ENCODE results near the gene PLCB4. TPM values are rescaled to one million over a fixed set of nuclear protein-coding genes. Genes with fewer than 3 reads are reported as not detected.

PLCB4 gene
- total RNA-seq = 0.21 TPM

DNA sequence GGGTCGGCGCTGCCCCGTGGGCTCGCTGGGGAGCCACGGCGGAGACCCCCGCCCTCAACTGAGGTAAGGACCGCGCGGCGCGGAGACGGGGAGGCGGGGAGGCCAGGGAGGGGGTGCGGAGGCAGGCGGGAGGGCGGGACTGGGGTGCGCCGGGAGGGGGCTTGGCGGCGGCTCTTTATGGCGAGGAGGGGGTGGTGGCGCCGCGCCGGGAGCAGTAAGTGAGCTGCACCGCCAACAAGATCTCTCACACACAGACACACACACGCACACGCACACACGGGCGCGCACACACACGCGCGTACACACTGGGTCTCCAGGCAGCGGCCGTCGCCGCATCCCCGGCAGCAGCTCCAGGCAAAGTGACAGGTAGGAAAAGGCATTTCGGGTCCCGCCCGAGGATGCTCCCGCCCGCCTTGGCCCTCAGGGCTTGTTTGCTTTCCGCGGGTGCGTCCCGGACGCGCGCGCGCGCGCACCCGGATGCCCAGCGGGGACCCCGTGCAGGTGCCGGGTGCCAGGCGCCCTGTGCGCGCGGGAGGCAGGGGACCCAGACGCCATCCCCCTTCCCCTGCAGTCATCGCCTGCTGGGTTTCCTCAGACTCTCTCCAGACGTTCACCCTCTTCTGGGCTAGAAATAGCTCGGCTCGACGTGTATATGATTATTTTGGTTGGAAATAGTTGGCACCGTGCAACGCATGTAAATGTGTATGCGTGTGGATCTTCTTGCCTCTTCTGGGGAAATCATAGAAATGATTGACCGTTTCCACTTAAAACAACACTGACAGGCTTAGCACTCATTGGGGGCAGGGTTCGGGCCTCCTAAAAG, at the start of gene PLCB4:
Gene PLCB4, plus strand, starts transcription at position 247 of the 823 bp plus-strand sequence. CDS start 238,728 bp downstream, outside the sequence.
- no peaks in the 10 kb centered on the region for H3K9me3 ChIP-seq (ENCODE audit: low read depth, low read length)
- no peaks in the 10 kb centered on the region for H3K4me1 ChIP-seq (ENCODE audit: insufficient read depth, low read length)
- H3K27me3 ChIP-seq (ENCODE audit: insufficient read depth, low read length) = peaks cover 27% of the 10 kb centered on the region
- no peak within 1 kb of the TSS for H3K4me3 ChIP-seq (ENCODE audit: low read length)

DNA sequence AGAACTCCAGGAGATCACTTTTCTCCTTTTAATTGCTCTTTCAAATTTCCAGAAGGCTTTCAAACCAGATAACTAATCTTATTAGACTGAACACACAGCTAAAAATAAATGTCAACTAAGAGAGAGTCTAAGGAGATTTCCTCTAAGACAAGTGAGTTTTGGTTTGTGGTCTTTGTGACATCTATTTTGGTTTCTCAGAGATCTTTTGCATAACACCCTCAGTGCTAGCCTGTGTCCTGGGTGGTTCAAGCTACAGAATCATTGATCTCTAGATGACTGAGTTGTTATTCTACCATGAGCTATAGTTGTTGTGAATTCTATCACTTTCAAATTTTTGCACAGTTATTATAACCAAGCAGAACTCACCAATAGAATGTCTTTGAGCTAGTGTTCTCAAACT, 49.1 kb upstream of the PLCB4 start:
- Histone ChIP-seq H3K4me3 (ENCODE audit: low read length) (no peak overlapping the region), H3K4me1 (ENCODE audit: insufficient read depth, low read length) (no peaks in the 10 kb centered on the region), H3K27me3 (ENCODE audit: insufficient read depth, low read length) (no peaks in the 10 kb centered on the region), H3K9me3 (ENCODE audit: low read depth, low read length) (no peaks in the 10 kb centered on the region)

- no peaks in the 10 kb centered on the region for H3K27me3 ChIP-seq (ENCODE audit: insufficient read depth, low read length)
- no peaks in the 10 kb centered on the region for H3K9me3 ChIP-seq (ENCODE audit: low read depth, low read length)
- no peaks in the 10 kb centered on the region for H3K4me1 ChIP-seq (ENCODE audit: insufficient read depth, low read length)
- no peak overlapping the region for H3K4me3 ChIP-seq (ENCODE audit: low read length)
Measured at GRCh38 chr20:9021216-9021615, 47.7 kb upstream of the PLCB4 start.

- H3K9me3 ChIP-seq (ENCODE audit: low read depth, low read length) = no peaks in the 10 kb centered on the region
- H3K4me3 ChIP-seq (ENCODE audit: low read length) = no peak overlapping the region
- no peaks in the 10 kb centered on the region for H3K27me3 ChIP-seq (ENCODE audit: insufficient read depth, low read length)
- H3K4me1 ChIP-seq (ENCODE audit: insufficient read depth, low read length) = no peaks in the 10 kb centered on the region
Measured at GRCh38 chr20:9021699-9022098, 47.2 kb upstream of the PLCB4 start.

DNA sequence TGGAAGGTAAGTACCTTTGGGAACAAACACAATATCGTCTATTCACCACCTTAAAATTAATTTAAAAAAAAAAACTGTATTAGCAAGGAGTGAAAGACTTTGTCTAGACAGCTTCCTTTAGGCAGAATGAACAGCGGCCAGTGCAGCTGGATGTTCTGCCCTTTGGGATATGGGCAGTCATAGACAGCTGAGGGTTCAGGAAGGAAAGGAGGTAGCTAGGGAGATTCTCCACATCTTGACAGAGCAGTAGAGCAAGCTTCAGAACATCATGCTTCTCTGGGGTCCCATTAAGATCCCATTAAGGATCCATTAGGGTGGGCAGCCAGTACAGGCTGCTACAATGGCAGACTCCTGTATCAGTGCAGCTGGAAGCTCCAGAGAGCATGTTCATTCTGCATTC, 46.5 kb upstream of the PLCB4 start:
- Histone ChIP-seq H3K4me3 (ENCODE audit: low read length) (no peak overlapping the region), H3K4me1 (ENCODE audit: insufficient read depth, low read length) (no peaks in the 10 kb centered on the region), H3K27me3 (ENCODE audit: insufficient read depth, low read length) (no peaks in the 10 kb centered on the region), H3K9me3 (ENCODE audit: low read depth, low read length) (no peaks in the 10 kb centered on the region)

DNA sequence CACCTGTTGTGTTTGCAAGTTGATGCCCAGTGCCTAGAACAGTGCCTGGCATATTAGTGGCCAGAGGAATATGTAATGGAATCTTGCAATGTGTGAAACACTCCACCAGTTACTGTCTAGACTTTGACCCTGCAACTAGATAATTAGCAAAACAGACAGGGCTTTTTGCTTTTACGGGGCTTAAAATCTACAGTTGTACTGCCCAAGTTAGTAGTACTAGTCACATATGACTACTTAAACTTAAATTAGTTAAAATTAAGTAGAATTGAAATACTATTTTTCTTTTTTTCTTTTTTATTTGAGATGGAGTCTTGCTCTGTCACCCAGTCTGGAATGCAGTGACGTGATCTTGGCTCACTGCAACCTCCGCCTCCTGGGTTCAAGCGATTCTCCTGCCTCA, 44.3 kb upstream of the PLCB4 start:
- H3K4me3 ChIP-seq (ENCODE audit: low read length) = no peak overlapping the region
- H3K27me3 ChIP-seq (ENCODE audit: insufficient read depth, low read length) = no peaks in the 10 kb centered on the region
- no peaks in the 10 kb centered on the region for H3K9me3 ChIP-seq (ENCODE audit: low read depth, low read length)
- no peaks in the 10 kb centered on the region for H3K4me1 ChIP-seq (ENCODE audit: insufficient read depth, low read length)

- no peak overlapping the region for H3K4me3 ChIP-seq (ENCODE audit: low read length)
- H3K4me1 ChIP-seq (ENCODE audit: insufficient read depth, low read length) = no peaks in the 10 kb centered on the region
- no peaks in the 10 kb centered on the region for H3K27me3 ChIP-seq (ENCODE audit: insufficient read depth, low read length)
- H3K9me3 ChIP-seq (ENCODE audit: low read depth, low read length) = no peaks in the 10 kb centered on the region
Measured at GRCh38 chr20:9025011-9025410, 43.9 kb upstream of the PLCB4 start.

- no peaks in the 10 kb centered on the region for H3K4me1 ChIP-seq (ENCODE audit: insufficient read depth, low read length)
- H3K9me3 ChIP-seq (ENCODE audit: low read depth, low read length) = no peaks in the 10 kb centered on the region
- H3K27me3 ChIP-seq (ENCODE audit: insufficient read depth, low read length) = no peaks in the 10 kb centered on the region
- no peak overlapping the region for H3K4me3 ChIP-seq (ENCODE audit: low read length)
Measured at GRCh38 chr20:9025643-9026042, 43.2 kb upstream of the PLCB4 start.

GRCh38 chr20:9027626-9028025, 41.3 kb upstream of the PLCB4 start:
- Histone ChIP-seq H3K27me3 (ENCODE audit: insufficient read depth, low read length) (no peaks in the 10 kb centered on the region), H3K4me3 (ENCODE audit: low read length) (no peak overlapping the region), H3K9me3 (ENCODE audit: low read depth, low read length) (no peaks in the 10 kb centered on the region), H3K4me1 (ENCODE audit: insufficient read depth, low read length) (no peaks in the 10 kb centered on the region)

DNA sequence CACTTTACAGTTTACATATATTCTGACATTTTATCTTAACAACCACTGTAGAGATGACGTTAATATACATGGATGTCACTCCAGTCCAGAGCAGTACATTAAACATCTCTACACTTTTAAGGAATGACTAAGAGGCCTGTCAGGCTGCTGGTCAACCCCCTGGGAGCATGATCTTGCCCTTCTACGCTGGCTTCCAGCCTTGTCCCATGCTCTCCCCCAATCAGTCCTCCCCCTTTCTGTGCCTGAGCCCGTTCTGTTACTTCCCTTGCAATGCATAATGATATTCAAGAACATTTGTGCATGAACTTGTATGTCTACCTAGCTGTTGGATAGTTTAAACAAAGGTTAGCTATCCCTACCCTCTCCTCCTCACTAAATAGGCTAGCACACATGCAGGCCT, 40.5 kb upstream of the PLCB4 start:
- no peaks in the 10 kb centered on the region for H3K4me1 ChIP-seq (ENCODE audit: insufficient read depth, low read length)
- no peaks in the 10 kb centered on the region for H3K9me3 ChIP-seq (ENCODE audit: low read depth, low read length)
- no peak overlapping the region for H3K4me3 ChIP-seq (ENCODE audit: low read length)
- H3K27me3 ChIP-seq (ENCODE audit: insufficient read depth, low read length) = no peaks in the 10 kb centered on the region

DNA sequence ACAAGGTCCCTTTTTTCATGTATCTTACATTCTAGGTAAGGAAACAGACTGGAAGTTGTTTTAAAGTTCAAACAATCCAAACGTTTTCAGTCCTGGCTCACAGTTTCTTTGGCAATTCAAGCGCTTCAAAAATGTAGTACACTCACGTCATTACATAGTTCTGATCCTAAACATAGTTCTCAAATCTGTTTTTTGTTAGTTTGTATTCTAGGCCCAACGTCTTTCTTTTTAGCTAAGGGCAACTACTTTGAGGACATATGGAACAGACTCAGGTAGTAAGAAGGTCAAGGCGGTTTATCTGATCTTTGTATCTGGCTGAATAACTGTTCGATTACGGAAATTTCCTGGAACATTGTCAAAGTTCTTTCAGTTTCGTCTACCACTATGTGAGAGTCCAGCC, 36.9 kb upstream of the PLCB4 start:
- no peaks in the 10 kb centered on the region for H3K9me3 ChIP-seq (ENCODE audit: low read depth, low read length)
- H3K4me1 ChIP-seq (ENCODE audit: insufficient read depth, low read length) = no peaks in the 10 kb centered on the region
- no peak overlapping the region for H3K4me3 ChIP-seq (ENCODE audit: low read length)
- H3K27me3 ChIP-seq (ENCODE audit: insufficient read depth, low read length) = no peaks in the 10 kb centered on the region

GRCh38 chr20:9032758-9033157, 36.1 kb upstream of the PLCB4 start:
- Histone ChIP-seq H3K4me3 (ENCODE audit: low read length) (no peak overlapping the region), H3K4me1 (ENCODE audit: insufficient read depth, low read length) (no peaks in the 10 kb centered on the region), H3K27me3 (ENCODE audit: insufficient read depth, low read length) (no peaks in the 10 kb centered on the region), H3K9me3 (ENCODE audit: low read depth, low read length) (no peaks in the 10 kb centered on the region)

DNA sequence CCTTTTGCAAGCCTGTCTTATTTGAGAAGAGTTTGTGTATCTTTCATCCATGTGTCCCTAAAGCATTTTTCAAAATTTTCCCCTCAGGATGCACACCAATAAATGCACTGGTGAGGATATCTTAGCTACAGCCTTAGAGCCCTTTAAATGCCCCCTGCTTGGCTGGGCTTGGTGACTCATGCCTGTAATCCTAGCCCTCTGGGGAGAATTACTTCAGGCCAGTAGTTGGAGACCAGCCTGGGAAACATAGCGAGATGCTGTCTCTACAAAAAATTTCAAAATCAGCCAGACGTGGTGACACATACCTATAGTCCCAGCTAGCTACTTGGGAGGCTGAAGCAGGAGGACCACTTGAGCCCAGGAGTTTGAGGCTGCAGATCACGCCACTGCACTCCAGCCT, 33.8 kb upstream of the PLCB4 start:
- H3K9me3 ChIP-seq (ENCODE audit: low read depth, low read length) = no peaks in the 10 kb centered on the region
- H3K4me1 ChIP-seq (ENCODE audit: insufficient read depth, low read length) = no peaks in the 10 kb centered on the region
- H3K27me3 ChIP-seq (ENCODE audit: insufficient read depth, low read length) = no peaks in the 10 kb centered on the region
- H3K4me3 ChIP-seq (ENCODE audit: low read length) = no peak overlapping the region

- H3K4me1 ChIP-seq (ENCODE audit: insufficient read depth, low read length) = no peaks in the 10 kb centered on the region
- no peak overlapping the region for H3K4me3 ChIP-seq (ENCODE audit: low read length)
- H3K9me3 ChIP-seq (ENCODE audit: low read depth, low read length) = no peaks in the 10 kb centered on the region
- no peaks in the 10 kb centered on the region for H3K27me3 ChIP-seq (ENCODE audit: insufficient read depth, low read length)
Measured at GRCh38 chr20:9036593-9036992, 32.3 kb upstream of the PLCB4 start.

DNA sequence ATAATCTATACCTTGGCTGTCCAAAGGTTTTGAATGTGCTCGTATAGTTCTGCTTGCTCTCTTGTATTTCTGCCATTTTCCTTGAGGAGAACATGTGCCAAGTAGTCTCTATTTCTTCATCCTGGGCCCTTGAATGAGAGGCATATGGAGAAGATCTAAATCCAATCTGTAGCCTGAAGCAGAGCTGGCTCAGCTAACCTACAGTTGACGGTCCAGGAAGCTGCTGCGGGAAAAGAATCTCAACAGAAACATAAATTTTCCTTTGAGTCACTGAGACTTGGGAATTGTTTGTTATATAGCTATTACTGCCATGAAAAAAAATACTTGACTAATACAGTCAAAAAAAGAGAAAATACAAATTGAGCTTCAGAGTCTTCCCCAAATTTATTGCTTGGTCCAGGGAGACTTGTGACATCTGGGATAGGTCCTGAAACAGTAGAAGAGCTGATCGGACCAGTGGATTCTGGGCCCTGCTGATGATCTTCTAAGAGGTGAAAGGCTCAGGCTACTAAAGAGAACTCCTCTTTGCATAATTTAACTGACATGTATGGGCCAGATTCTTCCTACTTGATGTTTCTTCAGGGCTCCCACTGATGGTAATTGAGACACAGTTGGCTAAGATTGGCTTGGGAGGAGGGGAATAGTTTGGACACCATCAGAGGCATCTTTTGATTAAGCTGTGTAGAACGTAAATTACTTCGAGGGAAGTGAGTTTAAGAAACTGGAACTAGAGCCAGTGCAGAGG, 29.9 kb upstream of the PLCB4 start:
- Histone ChIP-seq H3K9me3 (ENCODE audit: low read depth, low read length) (no peaks in the 10 kb centered on the region), H3K4me3 (ENCODE audit: low read length) (no peak overlapping the region), H3K4me1 (ENCODE audit: insufficient read depth, low read length) (no peaks in the 10 kb centered on the region), H3K27me3 (ENCODE audit: insufficient read depth, low read length) (no peaks in the 10 kb centered on the region)

Measured in mononuclear cell (primary cell).